ENCODE results near the gene ATP6V0C. TPM values are rescaled to one million over a fixed set of nuclear protein-coding genes. Genes with fewer than 3 reads are reported as not detected.

ATP6V0C gene
- total RNA-seq, 2 donors from 2014 or later = 33.5 to 38.9 TPM

- H3K36me3 ChIP-seq (replicated peaks in 1 of 2; ENCODE audit: insufficient read depth in 1 of 2, low read depth in 2 of 2) = peaks cover 0 to 1% of the 10 kb centered on the region in 2 donors
- ATAC-seq = peak; percentile 8
- H3K4me1 ChIP-seq = peaks cover 51% of the 10 kb centered on the region
- H3K9me3 ChIP-seq = no peaks in the 10 kb centered on the region
- H3K27ac ChIP-seq = peak overlapping the region; percentile 18 to 97 (median 60)
- DNase-seq = peak in 3 of 4 donors; percentile 19 to 33 (median 23)
- peak overlapping the region; percentile 1 to 23 for H3K4me3 ChIP-seq
- 25 to 70% methylated on average over 13 to 39 of the region's 41 CpGs for WGBS, 2 donors
- no peak for TF ChIP-seq POLR2A (IDR thresholded peaks at IDR 0.05)
- no peak for TF ChIP-seq CTCF (IDR thresholded peaks at IDR 0.05)
- intact Hi-C loops (cut with DNase I) = no loop called here
- no peaks in the 10 kb centered on the region for H3K27me3 ChIP-seq
These were observed 7.2 kb downstream of the ATP6V0C start for GRCh38 chr16:2520784-2521531.

GRCh38 chr16:2523801-2524231 is 10.1 kb downstream of the ATP6V0C start:
- intact Hi-C loops (cut with DNase I) = no loop called here
- no peaks in the 10 kb centered on the region for H3K27me3 ChIP-seq
- 82 to 96% methylated on average over 5 to 6 of the region's 6 CpGs for WGBS, 2 donors
- peaks cover 0 to 1% of the 10 kb centered on the region in 2 donors for H3K36me3 ChIP-seq (replicated peaks in 1 of 2; ENCODE audit: insufficient read depth in 1 of 2, low read depth in 2 of 2)
- H3K4me3 ChIP-seq = no peak overlapping the region
- no peaks in the 10 kb centered on the region for H3K9me3 ChIP-seq
- H3K27ac ChIP-seq = no peak overlapping the region
- ATAC-seq (no peak), DNase-seq (no peak)
- H3K4me1 ChIP-seq = peaks cover 22% of the 10 kb centered on the region
- TF ChIP-seq CTCF (IDR thresholded peaks at IDR 0.05) (no peak), POLR2A (IDR thresholded peaks at IDR 0.05) (no peak)

GRCh38 chr16:2524339-2524938 is 10.7 kb downstream of the ATP6V0C start:
- DNase-seq (no peak), ATAC-seq (no peak)
- Histone ChIP-seq H3K27me3 (no peaks in the 10 kb centered on the region), H3K4me1 (peaks cover 16% of the 10 kb centered on the region), H3K9me3 (no peaks in the 10 kb centered on the region), H3K36me3 (replicated peaks in 1 of 2; ENCODE audit: insufficient read depth in 1 of 2, low read depth in 2 of 2) (peaks cover 0 to 1% of the 10 kb centered on the region in 2 donors), H3K27ac (no peak overlapping the region), H3K4me3 (no peak overlapping the region)
- intact Hi-C loops (cut with DNase I) = no loop called here
- 90% methylated on average over 9 of the region's 9 CpGs for WGBS, 2 donors
- no peak for TF ChIP-seq CTCF (IDR thresholded peaks at IDR 0.05)
- TF ChIP-seq POLR2A (IDR thresholded peaks at IDR 0.05) = no peak

GRCh38 chr16:2526135-2526534 is 12.4 kb downstream of the ATP6V0C start:
- 79 to 97% methylated on average over 5 to 8 of the region's 8 CpGs for WGBS, 2 donors
- TF ChIP-seq POLR2A (IDR thresholded peaks at IDR 0.05) (no peak), CTCF (IDR thresholded peaks at IDR 0.05) (no peak)
- ATAC-seq (no peak), DNase-seq (no peak)
- H3K9me3 ChIP-seq = no peaks in the 10 kb centered on the region
- intact Hi-C loops (cut with DNase I) = no loop called here
- H3K27me3 ChIP-seq = no peaks in the 10 kb centered on the region
- peaks cover 7% of the 10 kb centered on the region for H3K4me1 ChIP-seq
- no peak overlapping the region for H3K27ac ChIP-seq
- H3K36me3 ChIP-seq (replicated peaks in 1 of 2; ENCODE audit: insufficient read depth in 1 of 2, low read depth in 2 of 2) = peaks cover 0 to 1% of the 10 kb centered on the region in 2 donors
- H3K4me3 ChIP-seq = no peak overlapping the region

All from body of pancreas (tissue), 4 donors.